HG03460 (cell line): ENCODE measurements around the gene PRKG1.
"Not testable (repeated sequence)": the region's sequence is repeated elsewhere in the genome, so short reads cannot be mapped to it uniquely, and the experiment has no call there.

ENCODE experiments used
- ATAC-seq: cut with Tn5 transposase; IDR thresholded peaks from one replicate; pipeline ENCODE4 v1.9.1; 2021; ENCODE audit not compliant: unreplicated experiment

Gene PRKG1

DNA sequence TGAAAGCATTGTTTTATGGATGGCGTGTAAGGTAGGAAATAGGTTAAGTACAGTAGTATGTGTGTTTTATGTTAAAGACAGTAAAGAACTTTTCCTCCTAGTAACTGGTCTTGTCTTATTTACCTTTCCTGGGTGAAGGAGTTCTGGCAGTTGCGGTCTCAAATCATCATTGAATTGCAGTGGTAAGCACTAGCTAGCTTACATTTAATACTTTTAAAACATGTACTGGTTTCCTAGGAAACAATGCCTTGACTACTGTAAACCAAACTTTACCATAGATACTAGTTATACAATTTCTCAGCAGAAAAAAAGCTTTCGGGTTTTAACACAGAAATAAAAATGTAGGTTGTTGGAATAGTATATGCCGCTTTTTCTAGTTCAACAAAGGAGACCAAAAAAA lies 37.7 kb downstream of the PRKG1 start:
- ATAC-seq = no peak

DNA sequence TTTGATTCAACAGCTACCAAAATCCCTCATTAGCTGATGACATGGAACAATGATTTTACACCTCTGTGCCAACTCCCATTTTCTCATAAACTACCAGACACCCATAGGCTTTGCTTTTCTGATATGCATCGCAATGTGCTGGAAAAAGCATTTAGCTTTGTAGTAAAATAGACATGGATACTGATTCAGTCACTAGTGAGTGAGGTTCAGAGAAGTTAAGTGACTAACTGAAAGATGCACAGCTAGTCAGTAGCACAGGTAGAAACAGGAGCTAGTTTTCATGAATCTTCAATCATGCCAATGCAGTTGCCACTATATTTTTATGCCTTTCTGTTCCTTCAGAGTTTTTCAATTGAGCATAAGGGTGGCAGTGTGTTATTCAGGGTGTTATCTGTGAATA lies 38.7 kb downstream of the PRKG1 start:
- ATAC-seq = no peak

DNA sequence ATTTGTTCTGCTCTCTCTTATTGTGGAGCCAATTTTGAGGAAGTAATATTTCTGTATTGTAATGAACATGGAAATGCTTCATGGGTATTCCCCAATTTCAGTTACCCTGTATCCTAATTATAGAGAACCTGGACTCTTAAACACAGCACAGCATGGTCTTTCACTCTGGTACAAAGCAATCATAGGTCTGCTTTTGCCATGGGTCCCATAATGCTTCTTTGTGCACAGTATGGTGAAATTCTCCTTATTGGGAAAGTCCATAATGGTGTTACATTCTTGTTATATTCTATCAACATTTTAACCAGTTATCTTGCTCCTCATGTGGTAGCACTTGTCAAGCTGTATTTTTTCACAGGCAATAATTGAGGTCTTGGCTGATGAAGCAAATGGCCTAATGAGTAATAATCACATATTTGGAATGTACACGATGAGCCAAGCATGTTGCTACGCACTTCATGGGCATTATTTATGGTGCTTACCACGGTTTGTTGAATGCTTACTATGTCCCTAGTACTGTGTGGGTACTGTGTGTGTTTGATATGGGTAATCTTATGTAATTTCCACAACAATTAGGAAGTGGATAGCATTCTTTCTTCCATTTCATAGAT lies 42.9 kb downstream of the PRKG1 start:
- no peak for ATAC-seq

DNA sequence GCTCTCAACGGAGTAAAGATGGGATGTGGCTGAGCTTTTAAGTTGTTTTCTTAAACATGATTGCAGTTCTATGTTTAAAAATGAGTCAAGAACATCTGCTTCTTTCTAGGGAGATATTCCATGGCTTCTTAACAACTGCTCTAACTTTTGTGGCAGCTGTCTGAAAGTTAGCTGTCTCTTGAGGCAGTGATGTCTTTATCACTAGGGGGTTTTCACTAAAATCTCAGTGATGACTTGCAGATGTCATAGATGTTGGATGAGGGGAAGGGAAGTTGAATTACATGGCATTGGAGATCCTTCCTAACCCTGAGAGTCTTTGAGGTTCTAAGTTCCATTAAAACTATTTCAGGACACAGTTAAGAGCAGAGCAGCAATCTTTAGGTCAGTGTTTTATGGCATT lies 43.5 kb downstream of the PRKG1 start:
- no peak for ATAC-seq

DNA sequence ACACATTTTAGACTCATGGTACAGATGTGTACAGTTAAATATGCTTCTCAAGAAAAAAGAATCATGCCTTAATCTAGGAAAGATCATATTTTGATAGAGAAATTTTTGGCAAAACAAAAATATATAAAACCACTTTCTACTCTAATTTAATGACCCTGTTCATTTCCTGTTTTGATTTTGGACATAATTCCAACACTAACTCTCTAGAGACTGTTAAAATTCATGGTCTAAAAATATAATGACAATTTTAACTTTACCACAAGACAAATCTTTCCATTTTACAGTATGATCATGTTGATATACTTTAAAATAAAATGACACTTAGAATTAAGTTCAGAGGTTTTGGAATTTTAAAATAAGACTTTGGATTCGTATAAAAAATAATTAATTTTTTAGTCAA lies 45.2 kb downstream of the PRKG1 start:
- ATAC-seq = no peak

DNA sequence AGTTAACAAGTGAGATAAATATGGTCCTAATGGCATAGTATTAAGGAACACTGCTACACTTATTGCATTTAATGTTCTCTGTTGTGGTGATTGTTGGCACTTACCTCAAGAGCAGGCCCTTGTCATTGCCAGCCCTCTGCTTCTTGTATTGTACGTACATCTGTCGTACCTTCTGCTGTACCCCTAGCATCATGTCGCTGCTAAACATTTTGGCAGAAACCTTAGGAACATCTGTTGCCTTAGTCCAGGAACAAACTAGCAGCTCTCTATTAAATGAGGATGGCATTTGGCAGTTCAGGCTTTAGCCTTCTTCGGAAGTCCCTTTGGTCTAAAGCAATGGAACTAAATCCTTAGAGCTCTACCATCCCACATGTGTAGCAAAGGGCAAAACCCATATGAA lies 47.6 kb downstream of the PRKG1 start:
- ATAC-seq = no peak

DNA sequence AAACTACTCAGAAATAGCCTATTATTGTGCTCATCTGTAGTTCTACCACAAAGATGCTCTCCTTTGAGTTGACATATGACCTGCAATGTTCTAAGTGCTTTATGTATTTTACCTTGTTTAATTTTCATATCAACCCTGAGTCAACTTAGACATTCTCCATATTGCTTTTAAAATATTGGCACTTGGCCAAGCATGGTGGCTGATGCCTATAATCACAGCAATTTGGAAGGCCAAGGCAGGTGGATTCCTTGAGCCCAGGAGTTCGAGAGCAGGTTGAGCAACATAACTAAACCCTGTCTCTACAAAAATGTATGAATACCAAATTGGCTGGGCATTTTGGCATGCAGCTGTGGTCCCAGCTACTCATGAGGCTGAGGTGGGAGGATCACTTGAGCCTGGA lies 50.6 kb downstream of the PRKG1 start:
- ATAC-seq = no peak

DNA sequence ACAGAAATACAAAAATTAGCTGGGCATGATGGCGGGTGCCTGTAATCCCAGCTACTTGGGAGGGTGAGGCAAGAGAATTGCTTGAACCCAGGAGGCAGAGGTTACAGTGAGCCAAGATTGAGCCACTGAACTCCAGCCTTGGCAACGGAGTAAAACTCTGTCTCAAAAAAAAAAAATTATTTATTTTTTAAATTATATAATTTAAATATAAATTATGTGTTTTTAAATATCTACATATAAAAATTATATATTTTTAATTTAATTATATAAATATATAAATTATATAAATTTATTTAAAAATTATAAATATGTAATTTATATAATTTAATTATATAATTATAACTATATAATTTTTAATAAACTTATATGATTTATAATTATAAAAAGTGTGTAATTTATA lies 51.2 kb downstream of the PRKG1 start:
- no peak for ATAC-seq

DNA sequence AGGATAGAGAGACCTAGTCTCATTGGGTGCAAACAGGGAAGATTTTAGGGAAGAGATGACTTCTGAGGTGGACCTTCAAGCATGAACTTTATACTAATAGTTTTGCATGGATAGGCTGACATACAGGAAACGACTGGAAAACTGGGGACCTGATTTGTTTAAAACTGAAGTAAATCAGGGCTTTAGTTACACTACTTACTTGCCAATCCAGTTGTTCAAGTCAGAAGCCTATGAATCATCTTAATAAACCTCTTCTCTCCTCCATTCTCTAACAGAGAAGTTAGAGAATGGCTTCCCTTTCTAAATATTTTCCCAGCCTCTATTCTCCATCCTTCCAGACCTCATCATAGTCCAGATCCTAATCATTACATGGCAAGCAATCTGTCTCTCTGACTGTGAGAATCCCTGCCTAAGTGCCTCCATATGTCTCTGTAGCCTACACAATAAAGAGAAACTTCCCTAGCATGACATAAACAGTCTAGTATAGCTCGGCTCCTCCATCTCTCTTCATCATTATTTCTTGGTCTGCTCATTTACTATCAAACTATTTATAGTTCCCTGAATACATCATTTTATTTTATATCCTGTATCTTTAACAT lies 55.8 kb downstream of the PRKG1 start:
- no peak for ATAC-seq

DNA sequence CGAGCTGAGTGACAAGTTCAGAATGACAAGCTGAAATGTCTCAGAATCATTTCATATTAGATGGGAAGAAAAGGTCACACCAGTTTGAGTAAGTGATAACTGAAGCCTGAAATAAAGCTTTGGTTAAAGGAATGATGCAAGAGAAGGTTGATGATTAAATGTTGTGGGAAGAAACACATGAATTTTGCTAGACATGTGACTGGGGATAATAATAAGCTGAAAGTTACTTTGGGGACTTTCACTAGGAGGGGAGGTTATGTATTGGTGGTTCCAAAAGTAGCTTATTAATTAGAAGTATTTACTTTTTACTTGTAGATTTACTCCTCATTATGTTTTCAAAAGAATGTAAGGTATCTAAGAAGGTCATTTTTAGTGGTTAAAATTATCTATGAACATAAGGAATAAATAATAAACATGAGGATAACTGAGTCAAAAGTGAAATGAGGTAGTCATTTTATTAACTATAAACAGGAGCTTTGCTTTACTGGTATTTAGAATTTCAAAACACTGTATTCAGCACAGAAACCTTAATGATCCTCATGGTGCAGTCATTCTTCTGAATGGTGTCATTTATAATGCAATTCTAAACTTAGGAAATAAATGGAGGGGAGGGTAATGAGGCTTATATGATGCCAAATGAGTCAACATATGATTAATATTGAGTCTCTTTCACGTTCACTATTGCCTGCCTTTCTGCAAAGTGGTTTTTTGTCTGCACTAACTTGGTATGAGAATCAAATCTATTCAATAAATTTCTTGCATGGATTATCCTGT lies 63.7 kb downstream of the PRKG1 start:
- ATAC-seq = peak; percentile 72

DNA sequence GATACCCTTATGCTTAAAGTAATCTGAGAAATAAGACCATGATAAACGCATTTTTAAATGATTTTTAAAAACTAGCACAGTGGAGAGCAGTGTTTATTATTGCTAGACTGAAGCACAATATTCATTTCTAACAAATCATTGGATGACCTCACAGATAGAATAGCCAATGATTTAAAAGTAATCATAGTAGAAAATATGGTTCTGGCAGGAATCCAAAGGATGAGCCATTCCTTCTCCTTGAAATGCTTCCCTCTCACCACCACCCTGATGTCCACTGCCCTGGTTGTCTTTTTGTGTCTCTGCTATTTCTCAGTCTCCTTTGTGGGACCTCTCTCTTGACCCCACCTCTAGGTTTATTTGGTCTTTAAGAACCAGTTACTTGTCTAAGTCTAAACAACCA lies 64.9 kb downstream of the PRKG1 start:
- ATAC-seq = no peak

DNA sequence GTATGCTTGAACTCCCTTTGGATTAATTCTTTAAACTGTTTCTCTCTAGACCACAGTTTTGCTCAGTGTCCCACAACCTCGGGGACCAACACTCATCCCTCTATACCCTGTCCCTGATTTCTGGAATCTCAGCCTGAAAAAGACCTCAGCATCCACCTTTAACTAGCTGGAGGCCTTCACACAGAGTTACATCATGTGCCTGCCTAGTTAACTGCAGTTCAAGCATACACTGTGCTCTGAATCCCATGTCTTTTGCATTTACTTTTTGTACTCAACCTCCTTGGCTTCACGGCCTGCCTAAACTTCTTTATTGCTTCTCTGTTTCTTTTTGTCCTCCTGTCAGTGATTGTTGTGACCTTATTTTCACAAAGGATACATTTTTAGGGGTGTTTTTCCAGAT lies 66.7 kb downstream of the PRKG1 start:
- no peak for ATAC-seq

DNA sequence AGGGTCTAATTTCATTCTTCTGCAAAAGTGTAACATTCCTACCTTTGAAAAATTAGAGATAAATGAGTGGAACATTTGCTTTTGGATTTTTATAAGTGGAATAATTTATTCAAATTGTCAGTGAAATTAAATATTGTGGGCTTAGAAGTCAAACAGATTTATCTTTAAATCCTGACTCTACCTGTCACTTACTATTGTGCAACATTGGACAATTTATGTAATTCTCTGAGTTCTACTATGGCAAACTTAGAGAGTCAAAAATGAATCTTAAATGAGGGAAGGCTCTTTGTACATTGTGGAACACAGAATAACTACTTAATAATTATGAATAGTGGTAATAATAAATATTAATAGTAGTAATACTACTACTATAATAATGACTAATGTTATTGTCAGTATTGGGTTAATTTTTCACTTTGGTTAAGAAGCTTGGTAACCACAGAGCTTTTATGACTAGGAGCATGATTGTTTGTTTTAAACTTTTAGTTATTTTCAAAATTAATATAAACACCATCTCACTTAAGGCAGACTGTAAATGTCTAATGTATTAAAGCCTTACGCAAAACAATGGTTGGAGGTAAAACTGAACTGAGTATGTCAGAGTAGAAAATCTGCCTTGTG lies 70.0 kb downstream of the PRKG1 start:
- ATAC-seq = no peak

DNA sequence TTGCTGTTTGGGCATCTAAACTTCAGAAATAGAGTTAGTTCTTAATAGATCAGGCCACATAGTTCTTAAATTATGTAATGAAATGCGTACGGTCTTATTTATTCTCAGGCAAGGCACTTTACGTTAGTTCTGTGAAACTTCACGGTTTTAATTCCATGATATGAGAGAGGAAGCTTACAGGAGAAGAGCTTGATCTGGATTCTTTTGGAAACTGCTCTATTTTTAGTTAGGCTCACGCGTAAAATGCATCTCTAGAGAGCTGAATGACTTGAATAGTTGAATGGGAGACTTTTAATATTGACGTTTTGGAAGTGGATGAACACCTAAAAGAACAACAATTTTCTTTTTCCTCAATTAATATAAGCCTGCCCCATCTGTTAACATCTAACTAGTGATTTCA lies 71.1 kb downstream of the PRKG1 start:
- no peak for ATAC-seq

DNA sequence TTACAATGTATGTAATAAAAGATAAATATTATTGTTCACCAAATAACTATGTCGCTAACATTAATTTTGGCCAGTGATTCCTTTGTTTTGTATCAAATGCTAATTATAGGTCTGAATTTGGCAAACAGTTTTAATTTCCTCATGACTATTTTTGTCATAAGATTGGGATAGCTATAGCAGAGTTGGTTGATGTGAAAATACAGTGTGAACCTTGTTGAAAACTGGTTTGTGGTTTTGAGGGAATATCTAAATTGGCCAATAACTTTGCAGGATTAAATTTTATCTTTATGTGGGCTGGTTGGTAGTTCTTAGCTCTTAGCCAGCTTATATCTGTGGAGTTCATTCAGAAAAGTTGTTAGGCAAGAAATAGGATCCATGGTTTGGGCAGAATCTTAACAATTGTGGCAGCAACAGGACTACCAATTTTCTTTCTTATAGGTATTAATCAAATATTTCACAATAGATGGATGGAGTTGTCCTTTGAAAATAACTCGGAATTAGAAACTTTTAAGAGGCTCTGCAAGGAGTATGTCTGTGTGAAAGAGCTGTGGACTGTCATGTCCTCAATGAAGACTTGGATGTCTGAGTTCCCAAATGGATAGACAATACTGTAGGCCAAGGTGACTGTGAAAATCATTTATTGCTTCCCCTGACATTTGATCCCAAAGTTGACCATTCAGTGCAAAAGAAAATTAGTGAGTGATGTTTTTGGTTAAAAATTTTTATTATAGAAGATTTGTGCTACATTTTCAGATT lies 73.5 kb downstream of the PRKG1 start:
- ATAC-seq = no peak

DNA sequence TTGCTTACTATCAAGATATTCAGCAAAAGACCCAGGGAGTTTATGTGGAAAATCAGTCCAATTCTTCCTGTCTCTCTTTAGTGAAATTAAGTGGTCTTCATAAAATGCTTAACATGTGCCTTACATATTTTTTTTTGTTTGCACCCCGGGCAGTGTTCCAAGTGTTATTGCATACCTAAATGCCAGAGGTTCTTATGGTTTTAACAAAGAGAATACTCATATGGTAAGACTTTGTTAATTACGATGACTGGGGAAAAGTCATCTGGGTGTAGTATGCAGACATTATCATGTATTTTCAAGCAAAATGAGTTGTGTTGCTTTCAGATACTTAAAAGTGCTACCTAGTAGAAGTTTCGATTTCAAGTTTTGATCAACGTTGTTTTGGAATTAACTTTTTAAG lies 82.6 kb downstream of the PRKG1 start:
- ATAC-seq = no peak

DNA sequence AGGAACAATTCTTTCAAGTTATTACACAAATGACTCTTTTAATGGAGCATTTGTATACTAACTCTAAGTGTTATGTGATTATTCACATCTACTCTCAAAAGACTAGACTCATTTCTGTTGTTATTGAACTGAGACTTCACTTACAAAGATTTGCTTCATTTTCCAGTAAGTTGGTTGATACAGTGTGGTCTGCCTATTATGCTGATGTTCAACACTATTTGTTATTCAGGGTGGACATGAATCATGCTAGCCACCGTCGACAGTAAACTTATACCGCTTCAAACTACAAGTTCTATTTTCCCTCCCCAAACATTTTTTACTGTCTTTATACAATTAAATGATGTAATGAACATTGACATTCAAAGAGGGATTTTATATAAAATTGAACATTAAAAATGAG lies 84.5 kb downstream of the PRKG1 start:
- ATAC-seq = no peak

DNA sequence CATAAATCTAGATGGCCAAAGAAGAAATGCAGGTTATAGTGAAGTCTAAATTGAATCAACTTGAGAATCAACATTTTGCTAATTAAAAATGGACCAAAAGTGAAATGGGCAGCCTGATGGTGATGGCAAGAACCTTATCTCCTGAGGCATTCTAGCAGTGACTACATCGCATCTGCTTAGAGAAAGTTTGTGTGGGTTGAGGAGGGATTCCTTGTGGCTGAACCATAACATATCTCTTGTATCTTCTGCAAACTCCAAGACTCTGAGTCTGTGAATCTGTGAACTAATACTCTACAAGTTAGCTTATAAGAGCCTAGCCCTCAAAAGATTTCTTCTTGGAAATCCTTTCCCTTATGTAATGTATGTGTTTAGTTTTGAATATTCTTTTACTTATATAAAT lies 85.6 kb downstream of the PRKG1 start:
- ATAC-seq = no peak

DNA sequence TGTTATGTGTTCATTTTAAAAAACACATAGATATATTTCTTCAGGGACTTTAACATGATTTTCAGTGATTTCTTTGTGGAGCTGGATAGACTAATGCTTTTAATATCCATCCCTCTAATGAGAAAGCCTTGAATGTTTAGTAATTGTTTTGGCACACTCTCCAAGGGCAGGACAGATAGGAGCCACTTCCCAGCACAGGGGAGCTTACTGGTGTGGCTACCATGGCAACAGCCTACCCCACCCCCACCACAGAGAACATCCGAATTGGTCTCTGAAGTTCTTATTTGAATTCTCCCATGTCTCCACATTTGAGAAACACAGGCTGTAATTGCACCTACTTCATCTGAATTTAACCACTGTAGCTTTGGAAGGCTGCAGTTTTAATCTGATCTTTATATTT lies 87.7 kb downstream of the PRKG1 start:
- ATAC-seq = no peak

DNA sequence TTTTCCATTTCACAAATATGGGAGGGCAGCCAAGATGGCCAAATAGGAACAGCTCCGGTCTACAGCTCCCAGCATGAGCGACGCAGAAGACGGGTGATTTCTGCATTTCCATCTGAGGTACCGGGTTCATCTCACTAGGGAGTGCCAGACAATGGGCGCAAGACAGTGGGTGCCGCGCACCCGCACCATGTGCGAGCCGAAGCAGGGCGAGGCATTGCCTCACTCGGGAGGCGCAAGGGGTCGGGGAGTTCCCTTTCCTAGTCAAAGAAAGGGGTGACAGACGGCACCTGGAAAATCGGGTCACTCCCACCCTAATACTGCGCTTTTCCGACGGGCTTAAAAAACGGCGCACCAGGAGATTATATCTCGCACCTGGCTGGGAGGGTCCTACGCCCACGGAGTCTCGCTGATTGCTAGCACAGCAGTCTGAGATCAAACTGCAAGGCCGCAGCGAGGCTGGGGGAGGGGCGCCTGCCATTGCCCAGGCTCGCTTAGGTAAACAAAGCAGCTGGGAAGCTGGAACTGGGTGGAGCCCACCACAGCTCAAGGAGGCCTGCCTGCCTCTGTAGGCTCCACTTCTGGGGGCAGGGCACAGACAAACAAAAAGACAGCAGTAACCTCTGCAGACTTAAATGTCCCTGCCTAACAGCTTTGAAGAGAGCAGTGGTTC lies 89.2 kb downstream of the PRKG1 start:
- not testable (repeated sequence) for ATAC-seq
